Natural killer cell (primary cell): ENCODE data around the gene ETV6. TPM values are rescaled to one million over a fixed set of nuclear protein-coding genes. Genes with fewer than 3 reads are reported as not detected.

Experiments
- ATAC-seq, 3 donors: fragments of 150-1000 bp in 2 of 3; fragments of 200-7000 bp in 1 of 3; cut with Tn5 transposase; 1 replicate in 1 of 3; 2 replicates in 2 of 3; pipeline ENCODE4 v1.10.0; 2021; ENCODE audit warnings: mild to moderate bottlenecking in 2 of 3, moderate library complexity in 2 of 3
- DNase-seq, 2 donors: peaks; one replicate each; pipeline versions ENCODE4 v3.0.0 to v3.0.0-alpha.2; 2013 to 2021; ENCODE audit warnings: mixed read lengths in 1 of 2
- H3K27ac ChIP-seq: one replicate; pipeline ENCODE4 v1.5.1; 2013; ENCODE audit warnings: mild to moderate bottlenecking, low read length
- H3K27me3 ChIP-seq: one replicate; pipeline ENCODE4 v1.6.1; 2013; ENCODE audit warnings: low read length; ENCODE audit not compliant: control insufficient read depth, insufficient read depth
- H3K36me3 ChIP-seq: one replicate; pipeline ENCODE4 v1.6.1; 2013; ENCODE audit warnings: low read length; ENCODE audit not compliant: control insufficient read depth, insufficient read depth
- H3K4me1 ChIP-seq: one replicate; pipeline ENCODE4 v1.6.1; 2013; ENCODE audit warnings: low read length; ENCODE audit not compliant: control insufficient read depth, insufficient read depth
- H3K4me3 ChIP-seq: one replicate; pipeline ENCODE4 v1.5.1; 2013; ENCODE audit warnings: low read length
- H3K9me3 ChIP-seq: one replicate; pipeline ENCODE4 v1.6.1; 2013; ENCODE audit warnings: low read length; ENCODE audit not compliant: control insufficient read depth, insufficient read depth
- H3K27ac Mint-ChIP-seq, 2 donors: one replicate each; pipeline ENCODE4 v1.8.0; 2022; ENCODE audit warnings: mild to moderate bottlenecking in 2 of 2, mixed read lengths in 2 of 2, moderate library complexity in 1 of 2
- H3K27me3 Mint-ChIP-seq, 2 donors: one replicate each; pipeline ENCODE4 v1.8.0; 2022; ENCODE audit warnings: low read depth in 2 of 2, mixed read lengths in 2 of 2
- H3K36me3 Mint-ChIP-seq: one replicate; pipeline ENCODE4 v1.8.0; 2022; ENCODE audit warnings: mixed read lengths
- H3K4me1 Mint-ChIP-seq, 2 donors: one replicate each; pipeline ENCODE4 v1.8.0; 2022; ENCODE audit warnings: mixed read lengths in 2 of 2
- H3K4me3 Mint-ChIP-seq: one replicate; pipeline ENCODE4 v1.8.0; 2022; ENCODE audit warnings: mild to moderate bottlenecking, moderate library complexity, mixed read lengths
- H3K9me3 Mint-ChIP-seq, 2 donors: one replicate each; pipeline ENCODE4 v1.8.0; 2022; ENCODE audit warnings: mixed read lengths in 2 of 2
- WGBS: methylation state at CpG from one replicate; pipeline ENCODE4 v1.1.7; 2013; ENCODE audit warnings: missing lambda C conversion rate; ENCODE audit not compliant: insufficient coverage; 5-methylcytosine and 5-hydroxymethylcytosine counted together
- intact Hi-C: fragments of 100-400 bp; cut with micrococcal nuclease; formaldehyde crosslinking; loops from one replicate; pipeline ENCODE4 v1.14.2; 2022
- total RNA-seq, 4 donors: library from RNA; stranded (reverse); fragments of 120-200 nt in 1 of 4; gene quantifications; one replicate each; pipeline versions ENCODE4 v1.2.3 to v1.2.4, GENCODE V29; 2013 to 2022
- TF ChIP-seq, protein P1 (sequence below): fragments of 200-600 bp; IDR thresholded peaks from one replicate; pipeline ENCODE4 v1.8.0; 2022; ENCODE audit warnings: antibody characterized with exemption

The ETV6 gene
- total RNA-seq, 3 donors from 2014 or later (not counting 1 experiment from before 2014, with no cell fraction given) = 38.9 to 49.5 (median 40.6) TPM

DNA sequence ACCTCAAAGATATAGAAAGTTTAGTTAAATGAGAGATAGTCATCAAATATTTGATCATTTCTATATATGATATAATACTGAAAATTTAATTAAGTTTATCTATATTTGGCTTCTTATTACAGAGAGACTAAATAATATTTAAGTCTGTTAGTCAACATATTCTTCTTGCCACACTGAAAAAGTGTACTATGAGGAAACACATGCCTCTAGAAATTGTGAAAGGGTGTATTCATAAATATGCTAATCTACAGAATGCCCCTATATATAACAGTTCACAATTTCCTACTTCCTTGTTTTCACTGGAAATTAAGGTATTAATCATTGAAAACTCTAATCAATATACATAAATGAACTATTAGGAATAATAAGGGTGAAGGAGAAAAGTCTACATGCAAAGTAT is 31.4 kb upstream of the ETV6 start:
- ATAC-seq (no peak), DNase-seq (no peak)
- no peaks in the 10 kb centered on the region for H3K27me3 Mint-ChIP-seq
- Histone ChIP-seq H3K9me3 (no peaks in the 10 kb centered on the region), H3K4me1 (no peaks in the 10 kb centered on the region), H3K36me3 (no peaks in the 10 kb centered on the region), H3K27ac (no peak overlapping the region), H3K4me3 (no peak overlapping the region), H3K27me3 (no peaks in the 10 kb centered on the region)
- H3K36me3 Mint-ChIP-seq = no peaks in the 10 kb centered on the region
- no peak overlapping the region for H3K27ac Mint-ChIP-seq
- no peaks in the 10 kb centered on the region for H3K4me1 Mint-ChIP-seq
- no peak overlapping the region for H3K4me3 Mint-ChIP-seq
- TF ChIP-seq, protein P1, sequence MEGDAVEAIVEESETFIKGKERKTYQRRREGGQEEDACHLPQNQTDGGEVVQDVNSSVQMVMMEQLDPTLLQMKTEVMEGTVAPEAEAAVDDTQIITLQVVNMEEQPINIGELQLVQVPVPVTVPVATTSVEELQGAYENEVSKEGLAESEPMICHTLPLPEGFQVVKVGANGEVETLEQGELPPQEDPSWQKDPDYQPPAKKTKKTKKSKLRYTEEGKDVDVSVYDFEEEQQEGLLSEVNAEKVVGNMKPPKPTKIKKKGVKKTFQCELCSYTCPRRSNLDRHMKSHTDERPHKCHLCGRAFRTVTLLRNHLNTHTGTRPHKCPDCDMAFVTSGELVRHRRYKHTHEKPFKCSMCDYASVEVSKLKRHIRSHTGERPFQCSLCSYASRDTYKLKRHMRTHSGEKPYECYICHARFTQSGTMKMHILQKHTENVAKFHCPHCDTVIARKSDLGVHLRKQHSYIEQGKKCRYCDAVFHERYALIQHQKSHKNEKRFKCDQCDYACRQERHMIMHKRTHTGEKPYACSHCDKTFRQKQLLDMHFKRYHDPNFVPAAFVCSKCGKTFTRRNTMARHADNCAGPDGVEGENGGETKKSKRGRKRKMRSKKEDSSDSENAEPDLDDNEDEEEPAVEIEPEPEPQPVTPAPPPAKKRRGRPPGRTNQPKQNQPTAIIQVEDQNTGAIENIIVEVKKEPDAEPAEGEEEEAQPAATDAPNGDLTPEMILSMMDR = no peak
- intact Hi-C loops = no loop called here
- no peaks in the 10 kb centered on the region for H3K9me3 Mint-ChIP-seq

DNA sequence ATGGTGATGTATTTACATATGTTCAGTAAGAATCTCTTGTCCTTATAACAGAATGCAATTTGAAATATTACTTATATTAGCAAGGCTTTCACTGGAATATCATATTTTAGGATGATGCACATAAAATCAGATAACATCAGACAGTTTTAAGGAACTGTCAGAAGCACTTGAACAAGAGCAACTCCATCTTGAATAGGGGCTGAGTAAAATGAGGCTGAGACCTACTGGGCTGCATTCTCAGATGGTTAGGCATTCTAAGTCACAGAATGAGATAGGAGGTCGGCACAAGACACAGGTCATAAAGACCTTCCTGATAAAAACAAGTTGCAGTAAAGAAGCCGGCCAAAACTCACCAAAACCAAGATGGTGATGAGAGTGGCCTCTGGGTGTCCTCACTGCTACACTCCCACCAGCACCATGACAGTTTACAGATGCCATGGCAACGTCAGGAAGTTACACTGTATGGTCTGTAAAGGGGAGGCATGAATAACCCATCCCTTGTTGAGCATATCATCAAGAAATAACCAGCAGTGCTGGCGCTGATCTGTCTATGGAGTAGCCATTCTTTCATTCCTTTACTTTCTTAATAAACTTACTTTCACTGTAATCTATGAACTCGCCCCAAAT is 27.6 kb upstream of the ETV6 start:
- no peaks in the 10 kb centered on the region for H3K4me1 ChIP-seq
- H3K27ac ChIP-seq = no peak overlapping the region
- TF ChIP-seq, protein P1 = no peak
- no peaks in the 10 kb centered on the region for H3K9me3 Mint-ChIP-seq
- no peaks in the 10 kb centered on the region for H3K36me3 ChIP-seq
- DNase-seq = peak in 1 of 2 donors; percentile 57
- no peaks in the 10 kb centered on the region for H3K36me3 Mint-ChIP-seq
- WGBS = 61% methylated on average over 5 of the region's 5 CpGs
- intact Hi-C loops = no loop called here
- peaks cover 0 to 3% of the 10 kb centered on the region in 2 donors for H3K27me3 Mint-ChIP-seq
- peak in 2 of 3 donors; percentile 30 to 69 for ATAC-seq
- H3K9me3 ChIP-seq = no peaks in the 10 kb centered on the region
- peak overlapping the region in 1 of 2 donors; percentile 41 for H3K27ac Mint-ChIP-seq
- no peak overlapping the region for H3K4me3 ChIP-seq
- H3K27me3 ChIP-seq = no peaks in the 10 kb centered on the region
- no peaks in the 10 kb centered on the region for H3K4me1 Mint-ChIP-seq
- H3K4me3 Mint-ChIP-seq = no peak overlapping the region

DNA sequence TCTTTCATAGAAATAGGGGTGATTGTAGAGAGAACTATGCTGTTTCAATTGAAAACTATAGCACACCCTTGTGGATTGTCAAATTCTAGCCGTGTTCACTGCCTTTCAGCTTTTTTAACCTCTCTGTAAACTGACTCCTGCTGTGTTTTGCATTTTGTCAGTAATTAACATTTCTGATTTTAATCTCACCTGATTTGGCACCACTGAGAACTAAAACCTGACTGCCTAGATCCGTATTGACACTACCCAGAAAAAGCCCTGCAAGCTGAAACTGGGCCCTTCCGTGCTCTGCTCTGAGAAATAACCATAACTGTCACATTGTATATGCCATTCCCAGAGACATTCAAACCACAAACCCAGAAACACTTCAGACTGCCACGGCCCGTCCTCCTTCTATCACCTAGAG is 26.6 kb upstream of the ETV6 start:
- H3K27ac Mint-ChIP-seq = no peak overlapping the region
- Histone ChIP-seq H3K27me3 (no peaks in the 10 kb centered on the region), H3K9me3 (no peaks in the 10 kb centered on the region), H3K27ac (no peak overlapping the region), H3K4me3 (no peak overlapping the region), H3K36me3 (no peaks in the 10 kb centered on the region), H3K4me1 (no peaks in the 10 kb centered on the region)
- H3K27me3 Mint-ChIP-seq = peaks cover 0 to 3% of the 10 kb centered on the region in 2 donors
- H3K4me1 Mint-ChIP-seq = no peaks in the 10 kb centered on the region
- no peaks in the 10 kb centered on the region for H3K9me3 Mint-ChIP-seq
- no peaks in the 10 kb centered on the region for H3K36me3 Mint-ChIP-seq
- TF ChIP-seq, protein P1 = no peak
- ATAC-seq (no peak), DNase-seq (no peak)
- H3K4me3 Mint-ChIP-seq = no peak overlapping the region
- WGBS = 45% methylated on average over 5 of the region's 5 CpGs
- intact Hi-C loops = no loop called here

DNA sequence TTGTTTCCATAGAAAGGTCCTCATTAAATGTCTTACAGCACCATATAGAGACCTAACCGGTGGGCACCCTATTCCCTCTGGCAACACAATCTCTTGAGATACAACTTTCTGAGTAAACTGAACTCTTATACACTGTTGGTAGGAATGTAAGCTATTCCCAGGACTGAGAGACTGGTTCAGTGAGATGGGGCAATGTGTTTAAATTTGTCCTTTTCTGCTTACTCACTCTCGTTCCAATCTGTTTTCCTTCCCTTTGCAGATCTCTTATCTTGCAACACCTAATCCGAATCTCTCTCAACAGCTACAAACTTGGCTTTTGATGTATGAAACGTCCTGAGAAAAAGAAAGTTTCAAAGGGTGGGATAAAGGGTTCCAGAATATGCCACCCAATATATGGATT is 26.1 kb upstream of the ETV6 start:
- no peaks in the 10 kb centered on the region for H3K4me1 Mint-ChIP-seq
- Histone ChIP-seq H3K36me3 (no peaks in the 10 kb centered on the region), H3K27me3 (no peaks in the 10 kb centered on the region), H3K27ac (no peak overlapping the region), H3K4me3 (no peak overlapping the region), H3K4me1 (no peaks in the 10 kb centered on the region), H3K9me3 (no peaks in the 10 kb centered on the region)
- ATAC-seq (no peak), DNase-seq (no peak)
- TF ChIP-seq, protein P1 = no peak
- H3K4me3 Mint-ChIP-seq = no peak overlapping the region
- H3K36me3 Mint-ChIP-seq = no peaks in the 10 kb centered on the region
- H3K27ac Mint-ChIP-seq = no peak overlapping the region
- H3K27me3 Mint-ChIP-seq = peaks cover 0 to 3% of the 10 kb centered on the region in 2 donors
- 50% methylated on average over 1 of the region's 4 CpGs for WGBS
- intact Hi-C loops = no loop called here
- H3K9me3 Mint-ChIP-seq = no peaks in the 10 kb centered on the region
